Epithelial cell of proximal tubule (primary cell): ENCODE data around the gene MYO15A. TPM values are rescaled to one million over a fixed set of nuclear protein-coding genes. Genes with fewer than 3 reads are reported as not detected.

Source experiments
- DNase-seq: peaks from one replicate; pipeline ENCODE4 v3.0.0-alpha.2; 2011; ENCODE audit warnings: low read depth
- H3K4me3 ChIP-seq: 2 replicates; pipeline ENCODE4 v1.5.1; 2011; ENCODE audit warnings: low read depth, mild to moderate bottlenecking, low read length
- CTCF ChIP-seq: conservative IDR thresholded peaks from 2 replicates; pipeline ENCODE4 v1.5.1; 2012; ENCODE audit warnings: low read depth, mild to moderate bottlenecking, low read length
- total RNA-seq: library from RNA; depleted of rRNA; stranded (reverse); fragments of >200 nt; gene quantifications from 2 replicates; pipeline ENCODE4 v1.2.3, GENCODE V29; 2015

Gene MYO15A
- total RNA-seq, 1 donor from 2014 or later: 0.17 TPM

GRCh38 chr17:18194394-18194793, 85.8 kb downstream of the MYO15A start:
- no peak overlapping the region for H3K4me3 ChIP-seq
- DNase-seq: no peak
- no peak for TF ChIP-seq CTCF

- no peak for TF ChIP-seq CTCF
- H3K4me3 ChIP-seq: no peak overlapping the region
- DNase-seq: no peak
Observed at GRCh38 chr17:18194804-18195203, 86.2 kb downstream of the MYO15A start.

- TF ChIP-seq CTCF: no peak
- no peak overlapping the region for H3K4me3 ChIP-seq
- DNase-seq: no peak
Observed at GRCh38 chr17:18195246-18195645, 86.7 kb downstream of the MYO15A start.

- H3K4me3 ChIP-seq: no peak overlapping the region
- TF ChIP-seq CTCF: no peak
- no peak for DNase-seq
Observed at GRCh38 chr17:18197535-18198194, 89.1 kb downstream of the MYO15A start.

- DNase-seq: no peak
- H3K4me3 ChIP-seq: no peak overlapping the region
- TF ChIP-seq CTCF: no peak
Observed at GRCh38 chr17:18198530-18198929, 90.0 kb downstream of the MYO15A start.

- no peak overlapping the region for H3K4me3 ChIP-seq
- no peak for DNase-seq
- TF ChIP-seq CTCF: no peak
Observed at GRCh38 chr17:18201108-18201507, 92.6 kb downstream of the MYO15A start.

GRCh38 chr17:18203308-18203707, 94.8 kb downstream of the MYO15A start:
- no peak for TF ChIP-seq CTCF
- no peak overlapping the region for H3K4me3 ChIP-seq
- no peak for DNase-seq
